Aorta (tissue), 5 donors: ENCODE results near the gene SSC5D. TPM values are rescaled to one million over a fixed set of nuclear protein-coding genes. Genes with fewer than 3 reads are reported as not detected.
A peak's percentile ranks its signal among the peaks of the same experiment; 100 is the strongest.

Experiments
- ATAC-seq: fragments of 200-7000 bp; cut with Tn5 transposase; one replicate; pipeline ENCODE4 v1.9.1; 2022; ENCODE audit warnings: moderate library complexity; ENCODE audit not compliant: low FRiP score
- DNase-seq, 2 donors: peaks; one replicate each; pipeline ENCODE4 v3.0.0-alpha.2; 2020
- H3K27ac ChIP-seq, 2 donors: one replicate each; pipeline ENCODE4 v1.5.1; 2013; ENCODE audit warnings: low read length in 2 of 2, mild to moderate bottlenecking in 2 of 2, moderate library complexity in 2 of 2, control low read depth in 1 of 2, inconsistent platforms in 1 of 2, low read depth in 1 of 2
- H3K27me3 ChIP-seq, 2 donors: one replicate each; pipeline ENCODE4 v1.6.1; 2013; ENCODE audit warnings: control low read depth in 1 of 2, low read length in 1 of 2, mild to moderate bottlenecking in 1 of 2, moderate library complexity in 1 of 2; ENCODE audit not compliant: insufficient read depth in 2 of 2, control insufficient read depth in 1 of 2
- H3K36me3 ChIP-seq, 2 donors: one replicate each; pipeline ENCODE4 v1.6.1; 2013; ENCODE audit warnings: control low read depth in 1 of 2, low read length in 1 of 2, mild to moderate bottlenecking in 1 of 2; ENCODE audit not compliant: insufficient read depth in 2 of 2, control insufficient read depth in 1 of 2
- H3K4me1 ChIP-seq, 2 donors: one replicate each; pipeline ENCODE4 v1.6.1; 2013; ENCODE audit warnings: low read length in 2 of 2, control low read depth in 1 of 2, mild to moderate bottlenecking in 1 of 2, moderate library complexity in 1 of 2; ENCODE audit not compliant: insufficient read depth in 2 of 2, control insufficient read depth in 1 of 2
- H3K4me3 ChIP-seq, 2 donors: one replicate each; pipeline ENCODE4 v1.5.1; 2013; ENCODE audit warnings: low read length in 2 of 2, control low read depth in 1 of 2, mild to moderate bottlenecking in 1 of 2
- H3K9me3 ChIP-seq: one replicate; pipeline ENCODE4 v1.6.1; 2013; ENCODE audit warnings: mild to moderate bottlenecking, low read length; ENCODE audit not compliant: control insufficient read depth
- WGBS, 2 donors: extraction: QIAGEN DNeasy Blood & Tissue Kit; methylation state at CpG; one replicate each; pipeline ENCODE4 v1.1.7; 2013; 5-methylcytosine and 5-hydroxymethylcytosine counted together
- intact Hi-C, 2 donors: fragments of 100-400 bp; cut with DNase I; formaldehyde crosslinking; loops; one replicate each; pipeline versions ENCODE4 v1.14.2 to v1.15.0; 2022
- polyA plus RNA-seq, 2 donors: library from polyadenylated mRNA; stranded (reverse); fragments of 200-250 nt; gene quantifications; one replicate each; pipeline ENCODE4 v1.2.3, GENCODE V29; 2013
- total RNA-seq, 2 donors: library from RNA; stranded (reverse); fragmentation: NEBNext Ultra II Directional; extraction: Animal tissue kit (Norgen Biotek cat#: 25700); gene quantifications; one replicate each; pipeline ENCODE4 v1.2.1, GENCODE V29; 2021
- donor health status: healthy with polysubstance abuse.
- donor health status: Bipolar disorder and iron deficiency.
- donor health status: DM: no; HTN: no; CAD: no.
- donor health status: DM: no; HTN: no; CAD: no.
- donor health status: DM: yes; HTN: yes; CAD: no.

Gene SSC5D
- total and polyA plus RNA-seq, 4 donors: 1.6 to 64.1 (median 6.2) TPM

DNA sequence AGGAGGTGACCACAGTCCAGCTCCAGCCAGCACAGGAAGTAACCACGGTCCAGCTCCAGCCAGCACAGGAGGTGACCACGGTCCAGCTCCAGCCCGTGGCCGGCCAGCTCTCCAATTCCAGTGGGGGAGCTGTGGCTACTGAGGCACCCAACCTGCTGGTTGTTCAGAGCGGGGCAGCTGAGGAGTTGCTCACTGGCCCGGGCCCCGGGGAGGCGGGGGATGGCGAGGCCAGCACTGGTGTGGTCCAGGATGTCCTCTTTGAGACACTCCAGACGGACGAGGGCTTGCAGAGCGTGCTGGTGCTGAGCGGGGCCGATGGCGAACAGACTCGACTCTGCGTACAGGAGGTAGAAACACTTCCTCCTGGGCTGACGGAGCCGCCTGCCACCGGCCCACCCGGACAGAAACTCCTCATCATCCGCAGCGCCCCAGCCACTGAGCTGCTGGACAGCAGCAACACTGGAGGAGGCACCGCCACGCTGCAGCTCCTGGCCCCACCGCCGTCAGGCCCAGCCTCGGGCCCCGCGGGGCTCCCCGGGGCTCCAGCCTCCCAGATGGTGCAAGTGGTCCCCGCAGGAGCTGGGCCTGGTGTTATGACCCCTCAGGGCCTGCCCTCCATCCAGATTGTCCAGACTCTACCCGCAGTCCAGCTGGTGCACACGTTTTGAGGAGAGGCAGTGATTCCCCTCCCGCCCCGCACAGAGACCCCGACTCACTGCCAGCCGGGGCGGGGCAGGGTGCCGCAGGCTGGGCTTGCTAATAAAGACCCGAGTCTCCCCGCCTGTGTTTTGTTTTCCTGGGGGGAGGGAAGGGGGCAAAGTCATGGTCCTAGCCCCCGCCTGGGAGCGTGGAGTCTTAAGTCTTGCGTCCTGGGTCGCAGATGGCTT lies 4.3 kb upstream of the SSC5D start:
- intact Hi-C loops: no loop called here
- no peaks in the 10 kb centered on the region for H3K4me1 ChIP-seq

DNA sequence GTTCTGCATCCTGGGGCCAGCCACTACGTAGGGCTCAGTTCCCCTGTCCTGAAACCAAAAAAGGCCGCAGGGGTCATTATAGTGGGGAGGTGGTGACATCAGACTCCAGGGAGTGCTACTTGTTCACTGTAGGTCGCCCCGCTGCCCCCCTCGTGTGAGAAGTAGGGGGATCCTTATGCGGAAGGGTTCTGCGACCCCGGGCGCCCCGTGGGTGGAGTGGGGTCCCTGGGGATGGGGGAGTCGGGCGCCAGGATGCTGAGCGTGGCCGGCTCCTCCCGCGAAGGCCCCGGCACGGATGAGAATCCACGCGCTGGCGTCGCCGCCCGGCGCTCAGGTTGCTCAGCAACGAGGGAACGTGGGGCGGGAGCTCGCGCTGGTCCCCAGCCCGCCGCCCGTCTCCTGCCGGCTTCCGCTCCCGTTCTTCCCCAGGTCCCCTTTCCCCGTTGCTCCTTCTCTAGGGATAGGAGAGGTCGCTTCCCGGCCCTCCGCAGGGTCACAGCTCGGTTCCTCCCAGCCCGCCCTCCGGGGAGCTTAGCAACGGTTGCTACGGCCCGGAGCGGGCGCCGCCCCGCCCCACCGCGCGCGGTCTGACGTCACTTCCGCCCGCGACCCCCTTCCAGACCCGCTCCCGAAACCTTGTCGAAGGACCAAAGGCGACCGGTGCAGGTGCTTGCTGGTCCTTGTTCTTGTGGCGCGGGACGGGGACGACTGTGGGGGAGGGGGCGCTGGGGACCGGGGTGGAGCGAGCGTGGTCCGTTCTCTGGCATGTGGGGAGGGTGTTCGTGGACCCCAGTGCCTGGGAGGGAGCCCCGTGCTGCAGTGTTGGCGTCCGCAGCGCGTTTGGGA lies 3.4 kb upstream of the SSC5D start, which contains the start of gene NAT14:
Gene NAT14, plus strand, starts transcription at position 596 of the 846 bp plus-strand sequence. CDS start 521 bp downstream, outside the sequence.
- 0 to 1% methylated on average over 77 to 78 of the region's 78 CpGs for WGBS, 2 donors
- no peaks in the 10 kb centered on the region for H3K36me3 ChIP-seq
- ATAC-seq (peak; percentile 39), DNase-seq (peak; percentile 72 to 89)
- H3K4me3 ChIP-seq: peak within 1 kb of the TSS; percentile 5 to 39
- H3K4me1 ChIP-seq: no peaks in the 10 kb centered on the region
- H3K9me3 ChIP-seq: no peaks in the 10 kb centered on the region
- H3K27ac ChIP-seq: peak within 1 kb of the TSS in 1 of 2 donors; percentile 55
- intact Hi-C loops: no loop called here
- no peaks in the 10 kb centered on the region for H3K27me3 ChIP-seq

More for the DNA sequence above, 4.3 kb upstream of the SSC5D start:
- H3K4me3 ChIP-seq: no peak overlapping the region
- ATAC-seq (no peak), DNase-seq (peak in 1 of 2 donors; percentile 52)
- H3K36me3 ChIP-seq: no peaks in the 10 kb centered on the region
- no peak overlapping the region for H3K27ac ChIP-seq
- WGBS, 2 donors: 72 to 76% methylated on average over 40 to 46 of the region's 46 CpGs
- no peaks in the 10 kb centered on the region for H3K9me3 ChIP-seq
- no peaks in the 10 kb centered on the region for H3K27me3 ChIP-seq

DNA sequence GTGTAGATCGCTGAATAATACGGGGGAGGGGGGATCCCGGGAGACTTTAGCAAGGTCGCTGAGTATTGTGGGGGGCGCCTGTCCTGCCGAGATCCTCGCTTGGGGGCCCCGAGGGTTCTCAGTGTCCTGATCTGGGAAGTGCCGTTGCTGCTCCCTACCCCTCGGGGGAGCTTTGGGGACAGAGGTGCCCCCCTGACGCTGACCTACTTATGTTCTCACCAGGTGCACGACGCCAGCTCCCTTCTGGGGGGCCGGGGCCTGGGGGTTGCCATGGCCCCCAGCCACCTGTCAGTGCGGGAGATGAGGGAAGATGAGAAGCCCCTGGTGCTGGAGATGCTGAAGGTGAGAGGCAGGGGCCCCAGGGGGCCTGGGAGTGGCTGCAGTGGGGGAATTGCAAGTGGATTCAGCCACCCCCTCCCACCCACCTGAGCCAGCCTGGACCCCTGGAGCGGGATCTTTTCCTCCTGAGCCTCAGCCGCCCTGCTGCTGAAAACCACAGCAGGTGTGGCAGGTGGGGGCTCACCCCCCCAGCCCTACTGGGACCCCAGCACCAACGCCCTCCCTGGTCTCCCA lies 2.7 kb upstream of the SSC5D start:
- intact Hi-C loops: no loop called here
- Histone ChIP-seq H3K27ac (peak overlapping the region in 1 of 2 donors; percentile 55), H3K36me3 (no peaks in the 10 kb centered on the region), H3K27me3 (no peaks in the 10 kb centered on the region), H3K4me3 (peak overlapping the region; percentile 5 to 39), H3K4me1 (no peaks in the 10 kb centered on the region), H3K9me3 (no peaks in the 10 kb centered on the region)
- DNase-seq: no peak
- WGBS, 2 donors: 23 to 31% methylated on average over 16 to 18 of the region's 18 CpGs
- ATAC-seq: no peak

DNA sequence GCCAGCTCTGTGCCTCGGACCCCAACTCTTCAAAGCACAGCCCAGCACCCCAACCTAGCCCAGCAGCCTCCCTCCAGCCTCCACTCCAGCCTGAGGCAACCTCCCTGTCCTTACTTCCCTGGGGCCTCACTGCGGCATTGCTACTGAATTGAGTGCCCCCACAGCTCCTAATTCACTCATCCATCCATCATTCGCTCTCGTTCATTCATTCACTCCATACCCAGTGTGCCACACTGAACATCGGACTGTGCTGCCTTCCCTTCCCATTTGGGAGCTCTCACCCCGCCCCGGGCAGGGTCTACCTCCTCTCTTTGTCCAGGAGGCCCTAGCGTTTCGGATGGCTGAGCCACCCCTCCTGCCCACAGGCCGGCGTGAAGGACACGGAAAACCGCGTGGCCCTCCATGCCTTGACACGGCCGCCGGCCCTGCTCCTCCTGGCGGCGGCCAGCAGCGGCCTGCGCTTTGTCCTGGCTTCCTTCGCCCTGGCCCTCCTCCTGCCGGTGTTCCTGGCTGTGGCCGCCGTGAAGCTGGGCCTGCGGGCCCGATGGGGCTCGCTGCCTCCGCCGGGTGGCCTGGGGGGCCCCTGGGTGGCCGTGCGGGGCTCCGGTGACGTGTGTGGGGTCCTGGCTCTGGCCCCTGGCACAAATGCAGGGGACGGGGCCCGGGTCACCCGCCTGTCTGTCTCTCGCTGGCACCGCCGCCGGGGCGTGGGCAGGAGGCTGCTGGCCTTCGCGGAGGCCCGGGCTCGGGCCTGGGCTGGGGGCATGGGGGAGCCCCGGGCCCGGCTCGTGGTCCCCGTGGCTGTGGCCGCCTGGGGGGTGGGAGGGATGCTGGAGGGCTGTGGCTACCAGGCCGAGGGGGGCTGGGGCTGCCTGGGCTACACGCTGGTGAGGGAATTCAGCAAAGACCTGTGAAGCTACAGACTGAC lies 1.9 kb upstream of the SSC5D start:
- 76 to 82% methylated on average over 52 to 53 of the region's 53 CpGs for WGBS, 2 donors
- H3K4me1 ChIP-seq: no peaks in the 10 kb centered on the region
- H3K9me3 ChIP-seq: no peaks in the 10 kb centered on the region
- DNase-seq (peak in 1 of 2 donors; percentile 60), ATAC-seq (no peak)
- H3K27me3 ChIP-seq: no peaks in the 10 kb centered on the region
- H3K4me3 ChIP-seq: no peak overlapping the region
- intact Hi-C loops: no loop called here
- H3K27ac ChIP-seq: peak overlapping the region in 1 of 2 donors; percentile 83
- no peaks in the 10 kb centered on the region for H3K36me3 ChIP-seq

DNA sequence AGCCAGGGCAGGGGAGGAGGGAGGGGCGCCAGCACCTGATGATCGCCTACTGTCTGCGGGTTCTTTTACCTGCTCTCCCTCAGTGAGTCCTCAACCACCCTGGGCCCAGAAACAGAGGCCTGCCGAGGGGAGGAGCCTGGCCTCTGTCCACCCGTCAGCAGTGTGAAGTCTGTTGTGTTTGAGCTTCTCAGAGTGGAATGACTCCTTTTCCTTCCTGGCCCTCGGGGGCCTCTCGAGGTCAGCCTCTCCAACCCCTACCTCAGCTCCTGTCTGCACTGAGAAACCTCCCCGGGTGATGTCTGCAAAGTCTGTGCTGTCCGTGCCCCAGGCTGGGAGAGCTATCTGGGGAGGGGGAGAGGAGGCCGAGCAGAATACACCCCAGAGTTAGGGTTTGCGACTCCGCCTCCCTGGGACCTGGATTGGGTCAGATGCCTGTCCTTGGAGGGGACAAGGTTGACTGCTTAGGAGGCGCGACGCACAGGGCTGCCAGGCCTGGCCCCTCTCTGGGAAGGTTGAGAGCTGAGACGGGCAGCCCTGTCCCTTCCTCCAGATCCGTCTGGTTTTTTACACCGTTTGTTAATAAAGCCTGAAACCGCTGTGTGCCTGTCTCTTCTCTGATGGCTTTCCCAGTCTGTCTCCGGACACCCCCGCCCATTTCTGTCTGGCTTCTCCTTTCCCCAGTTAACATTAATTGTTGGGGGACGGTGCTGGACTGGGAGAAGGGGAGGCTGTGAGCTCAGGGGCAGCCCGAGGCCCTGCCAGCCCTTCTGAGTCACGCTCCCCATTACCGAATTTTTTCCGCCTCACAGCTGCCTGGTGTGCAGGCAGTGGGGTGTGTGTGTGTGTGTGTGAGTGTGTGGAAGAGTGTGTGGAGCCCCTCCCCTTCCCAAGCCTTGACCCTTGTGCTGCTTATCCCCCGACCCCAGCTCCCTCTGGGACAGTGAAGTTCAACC lies 989 bp upstream of the SSC5D start:
- WGBS, 2 donors: 12 to 15% methylated on average over 27 of the region's 27 CpGs
- peak overlapping the region in 1 of 2 donors; percentile 83 for H3K27ac ChIP-seq
- intact Hi-C loops: no loop called here
- no peak overlapping the region for H3K4me3 ChIP-seq
- no peaks in the 10 kb centered on the region for H3K9me3 ChIP-seq
- H3K27me3 ChIP-seq: no peaks in the 10 kb centered on the region
- H3K4me1 ChIP-seq: no peaks in the 10 kb centered on the region
- no peaks in the 10 kb centered on the region for H3K36me3 ChIP-seq
- peak; percentile 93 for DNase-seq
- ATAC-seq: peak; percentile 86

DNA sequence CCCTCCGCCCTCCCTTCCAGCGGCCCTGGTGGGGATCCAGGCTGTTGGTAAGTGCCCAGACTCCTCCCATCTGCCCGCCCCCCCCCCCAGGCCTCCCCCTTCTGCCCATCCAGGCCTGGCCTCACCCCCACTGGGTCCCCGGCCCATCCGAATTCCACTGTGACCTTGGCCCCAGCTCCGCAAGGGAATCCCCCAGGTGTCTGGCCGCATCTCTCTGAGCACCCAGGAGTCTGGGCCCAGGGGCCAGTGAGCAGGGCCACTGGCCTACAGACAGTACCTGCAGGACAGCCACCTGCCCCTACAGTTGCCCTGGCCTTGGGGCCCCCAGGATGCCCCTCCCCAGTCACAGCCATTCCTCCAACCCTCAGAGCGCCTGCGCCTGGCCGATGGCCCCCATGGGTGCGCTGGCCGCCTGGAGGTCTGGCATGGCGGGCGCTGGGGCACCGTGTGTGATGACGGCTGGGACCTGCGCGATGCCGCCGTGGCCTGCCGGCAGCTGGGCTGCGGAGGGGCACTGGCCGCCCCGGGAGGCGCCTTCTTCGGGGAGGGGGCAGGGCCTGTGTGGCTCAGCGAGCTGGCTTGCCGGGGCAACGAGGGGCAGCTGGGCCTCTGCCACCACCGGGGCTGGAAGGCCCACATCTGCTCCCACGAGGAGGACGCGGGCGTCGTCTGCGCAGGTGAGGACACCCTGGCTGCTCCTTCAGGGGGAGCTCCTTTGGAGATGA lies 912 bp downstream of the SSC5D start:
- H3K9me3 ChIP-seq: no peaks in the 10 kb centered on the region
- no peak overlapping the region for H3K27ac ChIP-seq
- 65 to 67% methylated on average over 35 to 36 of the region's 36 CpGs for WGBS, 2 donors
- no peaks in the 10 kb centered on the region for H3K27me3 ChIP-seq
- DNase-seq: peak in 1 of 2 donors; percentile 51
- no peak for ATAC-seq
- no peaks in the 10 kb centered on the region for H3K36me3 ChIP-seq
- no peaks in the 10 kb centered on the region for H3K4me1 ChIP-seq
- intact Hi-C loops: no loop called here
- no peak overlapping the region for H3K4me3 ChIP-seq
